GM21526 (cell line): ENCODE measurements around the gene KCNK4.

Experiments used
- ATAC-seq: cut with Tn5 transposase; IDR thresholded peaks from one replicate; pipeline ENCODE4 v1.9.1; 2021; ENCODE audit warnings: moderate library complexity; ENCODE audit not compliant: unreplicated experiment, low FRiP score

Gene KCNK4

GRCh38 chr11:64342869-64343745 is 52.0 kb downstream of the KCNK4 start:
- no peak for ATAC-seq

GRCh38 chr11:64343767-64344559 is 52.9 kb downstream of the KCNK4 start:
- ATAC-seq: no peak

GRCh38 chr11:64344787-64345186 is 53.7 kb downstream of the KCNK4 start:
- no peak for ATAC-seq

- ATAC-seq: no peak
Measured at GRCh38 chr11:64347193-64347867, 56.2 kb downstream of the KCNK4 start.

- no peak for ATAC-seq
Measured at GRCh38 chr11:64348383-64349024, 57.4 kb downstream of the KCNK4 start.

- ATAC-seq: no peak
Measured at GRCh38 chr11:64349025-64349387, 57.9 kb downstream of the KCNK4 start.

GRCh38 chr11:64349404-64349803 is 58.3 kb downstream of the KCNK4 start:
- ATAC-seq: no peak
